ENCODE measurements around the gene ADD3. TPM values are rescaled to one million over a fixed set of nuclear protein-coding genes. Genes with fewer than 3 reads are reported as not detected.

Gene ADD3
- polyA plus RNA-seq, 1 experiment, result 192 TPM

DNA sequence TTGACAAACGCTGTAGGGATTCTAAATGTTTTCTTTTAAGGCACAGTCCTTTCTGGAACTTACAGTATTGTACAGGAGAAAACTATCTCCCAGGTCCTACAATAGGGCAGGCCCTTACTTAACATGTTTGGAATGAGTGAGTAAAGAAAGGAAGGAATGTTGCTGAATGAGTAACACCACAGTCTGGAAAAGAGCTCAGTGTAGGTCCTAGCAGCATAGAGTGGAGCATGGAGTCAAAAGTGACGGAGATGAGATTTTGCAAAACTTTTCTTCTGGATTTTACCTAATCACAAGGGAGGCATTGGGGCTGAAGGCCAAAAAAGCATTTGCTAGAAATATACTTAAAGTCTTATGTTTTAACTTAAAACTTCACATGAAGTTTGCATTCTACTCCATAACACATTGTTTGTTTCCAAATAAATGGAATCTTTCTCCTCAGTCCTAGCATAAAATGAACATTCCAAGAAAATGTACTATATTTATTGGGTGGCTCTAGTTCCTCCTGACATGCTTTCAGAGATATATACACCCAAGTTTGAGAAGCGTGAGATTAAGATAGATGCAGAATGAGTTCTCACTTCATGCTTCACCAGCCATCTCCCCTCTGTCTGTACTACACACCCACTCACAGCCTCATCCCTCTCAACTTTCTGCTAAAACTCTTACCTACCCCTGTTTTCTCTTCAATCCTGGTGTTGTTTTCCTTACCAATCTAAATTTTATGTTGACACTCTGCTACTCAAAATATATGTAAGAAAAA lies 20.2 kb upstream of the ADD3 start:
- Histone ChIP-seq H3K27ac (ENCODE audit: low read depth, low read length) (no peak overlapping the region), H3K9me3 (ENCODE audit: control insufficient read depth, insufficient read depth, low read length) (no peaks in the 10 kb centered on the region), H3K27me3 (ENCODE audit: control insufficient read depth, insufficient read depth, low read length) (no peaks in the 10 kb centered on the region), H3K4me3 (ENCODE audit: low read depth, low read length) (no peak overlapping the region)
- TF ChIP-seq, protein P1, sequence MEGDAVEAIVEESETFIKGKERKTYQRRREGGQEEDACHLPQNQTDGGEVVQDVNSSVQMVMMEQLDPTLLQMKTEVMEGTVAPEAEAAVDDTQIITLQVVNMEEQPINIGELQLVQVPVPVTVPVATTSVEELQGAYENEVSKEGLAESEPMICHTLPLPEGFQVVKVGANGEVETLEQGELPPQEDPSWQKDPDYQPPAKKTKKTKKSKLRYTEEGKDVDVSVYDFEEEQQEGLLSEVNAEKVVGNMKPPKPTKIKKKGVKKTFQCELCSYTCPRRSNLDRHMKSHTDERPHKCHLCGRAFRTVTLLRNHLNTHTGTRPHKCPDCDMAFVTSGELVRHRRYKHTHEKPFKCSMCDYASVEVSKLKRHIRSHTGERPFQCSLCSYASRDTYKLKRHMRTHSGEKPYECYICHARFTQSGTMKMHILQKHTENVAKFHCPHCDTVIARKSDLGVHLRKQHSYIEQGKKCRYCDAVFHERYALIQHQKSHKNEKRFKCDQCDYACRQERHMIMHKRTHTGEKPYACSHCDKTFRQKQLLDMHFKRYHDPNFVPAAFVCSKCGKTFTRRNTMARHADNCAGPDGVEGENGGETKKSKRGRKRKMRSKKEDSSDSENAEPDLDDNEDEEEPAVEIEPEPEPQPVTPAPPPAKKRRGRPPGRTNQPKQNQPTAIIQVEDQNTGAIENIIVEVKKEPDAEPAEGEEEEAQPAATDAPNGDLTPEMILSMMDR (IDR thresholded peaks at IDR 0.05; ENCODE audit: low read depth, low read length), result no peak
- POLR2A ChIA-PET, result interaction anchor here (0.6 to 1.4 kb wide), 5 partner anchors 11 to 96 kb away, joined by 3 to 7 read pairs (median 3); partner anchors contain the start of gene ADD3
- no peak for DNase-seq (ENCODE audit: low read depth, low spot score)
- CTCF ChIA-PET, result interaction anchor here (0.9 to 2.7 kb wide), 4 partner anchors 8 to 104 kb away, joined by 3 to 10 read pairs (median 4); no protein-coding TSS in a partner anchor

DNA sequence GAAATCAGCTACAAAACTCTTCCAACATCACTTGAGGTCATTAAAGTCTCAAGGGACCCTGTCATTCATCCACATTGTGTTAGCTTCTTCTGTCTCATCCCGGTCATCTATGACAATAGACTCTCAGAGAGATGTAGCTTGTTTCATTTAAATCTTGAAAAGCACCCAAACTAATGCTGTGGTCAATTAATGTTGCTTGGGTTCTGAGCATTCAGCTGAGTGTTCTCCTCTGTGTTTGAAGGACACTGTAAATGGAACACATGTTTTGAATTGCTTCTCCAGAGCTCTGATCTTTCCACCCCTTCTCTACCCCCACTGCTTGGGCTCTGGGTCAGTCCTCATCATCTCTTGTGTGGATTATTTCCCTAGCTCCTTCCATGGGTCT lies 19.6 kb upstream of the ADD3 start:
- no peak overlapping the region for H3K27ac ChIP-seq (ENCODE audit: low read depth, low read length)
- CTCF ChIA-PET, result interaction anchor here (1.0 to 2.7 kb wide), 4 partner anchors 9 to 149 kb away, joined by 3 to 10 read pairs (median 4); no protein-coding TSS in a partner anchor
- no peak for DNase-seq (ENCODE audit: low read depth, low spot score)

DNA sequence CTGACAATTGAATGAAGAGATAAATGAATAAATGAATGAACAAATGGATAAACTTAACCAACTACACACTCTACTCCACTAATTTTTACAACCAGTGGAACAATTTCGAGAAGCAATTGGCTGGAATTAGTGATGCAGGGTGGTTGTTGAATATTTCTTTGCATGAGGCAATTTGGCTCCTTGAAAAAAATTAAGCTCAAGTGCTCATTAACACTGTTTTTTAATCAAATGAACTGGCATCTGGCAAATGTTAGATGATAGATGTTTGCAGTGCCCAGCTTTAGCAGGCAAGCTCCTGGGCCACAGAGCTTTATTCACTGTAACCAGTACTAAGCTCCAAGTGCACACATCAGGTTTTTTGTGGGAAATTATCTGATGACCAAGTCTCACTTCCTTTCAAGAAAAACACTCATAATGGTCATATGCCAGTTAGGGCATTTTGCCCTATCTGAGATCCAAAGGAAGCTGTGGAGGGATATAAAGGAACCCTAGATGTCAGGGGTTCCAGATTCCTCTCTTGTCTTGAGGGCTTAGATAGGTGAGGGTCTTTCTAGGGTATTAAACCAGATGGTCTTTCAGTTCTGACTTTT lies 16.4 kb upstream of the ADD3 start:
- no peak for DNase-seq (ENCODE audit: low read depth, low spot score)
- no peaks in the 10 kb centered on the region for H3K9me3 ChIP-seq (ENCODE audit: control insufficient read depth, insufficient read depth, low read length)
- ChIA-PET CTCF (interaction anchor here (0.9 to 1.9 kb wide), 4 partner anchors 13 to 107 kb away, joined by 3 to 7 read pairs (median 3); no protein-coding TSS in a partner anchor), POLR2A (interaction anchor here (0.6 kb wide), 1 partner anchor 12 kb away, joined by 3 read pairs; no protein-coding TSS in a partner anchor)
- no peak overlapping the region for H3K27ac ChIP-seq (ENCODE audit: low read depth, low read length)
- TF ChIP-seq, protein P1 (IDR thresholded peaks at IDR 0.05; ENCODE audit: low read depth, low read length), result no peak
- no peak overlapping the region for H3K4me3 ChIP-seq (ENCODE audit: low read depth, low read length)
- no peaks in the 10 kb centered on the region for H3K27me3 ChIP-seq (ENCODE audit: control insufficient read depth, insufficient read depth, low read length)

More for the DNA sequence above, 19.6 kb upstream of the ADD3 start:
- Histone ChIP-seq H3K4me3 (ENCODE audit: low read depth, low read length) (no peak overlapping the region), H3K9me3 (ENCODE audit: control insufficient read depth, insufficient read depth, low read length) (no peaks in the 10 kb centered on the region), H3K27me3 (ENCODE audit: control insufficient read depth, insufficient read depth, low read length) (no peaks in the 10 kb centered on the region)
- POLR2A ChIA-PET, result interaction anchor here (0.7 to 1.4 kb wide), 4 partner anchors 19 to 96 kb away, joined by 3 to 7 read pairs (median 3); partner anchors contain the start of gene ADD3
- TF ChIP-seq, protein P1 (IDR thresholded peaks at IDR 0.05; ENCODE audit: low read depth, low read length), result no peak

DNA sequence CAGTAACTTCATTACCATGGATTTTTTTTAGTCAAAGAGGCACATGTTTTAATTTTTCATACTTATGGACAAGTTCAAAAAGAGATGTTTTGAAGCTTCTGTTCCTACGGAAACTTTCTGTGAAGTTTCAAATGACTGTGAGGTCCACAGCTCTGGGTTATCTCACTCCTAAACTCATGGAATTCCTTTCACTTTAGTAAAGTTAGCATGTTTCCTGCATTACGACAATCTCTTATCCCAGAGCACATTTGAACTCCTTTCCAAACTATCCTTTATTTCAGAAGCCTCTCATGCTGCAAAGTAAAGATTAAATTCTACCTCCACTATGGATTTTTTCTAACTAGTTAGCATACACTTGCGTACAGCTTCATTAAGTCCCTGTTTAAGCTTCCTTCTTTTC lies 15.3 kb upstream of the ADD3 start:
- H3K4me3 ChIP-seq (ENCODE audit: low read depth, low read length), result no peak overlapping the region
- peak; percentile 39 for DNase-seq (ENCODE audit: low read depth, low spot score)
- ChIA-PET POLR2A (interaction anchor here (1.3 kb wide), 1 partner anchor 14 kb away, joined by 4 read pairs; no protein-coding TSS in a partner anchor), CTCF (interaction anchor here (1.2 to 1.9 kb wide), 3 partner anchors 14 to 108 kb away, joined by 3 to 7 read pairs (median 3); no protein-coding TSS in a partner anchor)
- no peaks in the 10 kb centered on the region for H3K9me3 ChIP-seq (ENCODE audit: control insufficient read depth, insufficient read depth, low read length)
- TF ChIP-seq, protein P1 (IDR thresholded peaks at IDR 0.05; ENCODE audit: low read depth, low read length), result no peak
- H3K27me3 ChIP-seq (ENCODE audit: control insufficient read depth, insufficient read depth, low read length), result no peaks in the 10 kb centered on the region
- no peak overlapping the region for H3K27ac ChIP-seq (ENCODE audit: low read depth, low read length)
